NCI-H510A (cell line): ENCODE measurements around the gene SSUH2.

Experiments used
- DNase-seq: peaks from one replicate; lab custom pipeline; 2025; lab: John Stamatoyannopoulos, UW

Gene SSUH2

DNA sequence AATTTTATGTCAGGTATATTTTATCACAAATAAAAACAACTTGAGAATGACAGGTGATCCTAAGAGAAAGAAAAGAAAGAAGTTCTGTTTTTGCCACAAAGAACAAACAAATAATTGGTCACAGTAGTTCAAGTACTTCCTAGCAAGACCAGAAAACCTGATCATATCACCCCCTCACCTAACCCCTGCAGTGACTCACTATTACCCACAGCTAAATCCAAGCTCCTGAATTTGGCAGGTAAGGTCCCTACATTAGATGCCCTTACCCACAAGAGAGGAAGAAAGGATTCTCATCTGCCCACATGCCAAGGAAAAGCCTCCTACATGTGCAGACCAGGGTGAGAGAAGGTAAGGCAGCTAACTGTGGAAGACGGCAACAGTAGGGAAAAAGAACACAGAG lies 4.4 kb downstream of the SSUH2 start:
- DNase-seq = no peak

DNA sequence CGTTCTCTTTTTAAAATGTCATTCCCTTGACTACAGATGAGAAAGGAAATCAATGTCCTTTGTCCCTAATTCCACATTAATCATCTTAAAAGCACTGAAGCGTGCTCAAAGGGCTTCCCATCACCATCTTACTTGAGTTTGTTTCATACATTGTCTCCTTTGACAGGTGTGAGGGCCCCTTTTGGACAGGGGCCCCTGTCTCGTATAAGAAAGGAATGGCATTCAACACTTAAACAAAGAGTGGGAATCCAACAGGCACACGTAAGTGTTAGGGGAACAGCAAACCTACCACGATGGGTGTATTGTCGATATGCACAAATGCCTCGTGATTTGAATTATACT lies 5.0 kb downstream of the SSUH2 start:
- no peak for DNase-seq

DNA sequence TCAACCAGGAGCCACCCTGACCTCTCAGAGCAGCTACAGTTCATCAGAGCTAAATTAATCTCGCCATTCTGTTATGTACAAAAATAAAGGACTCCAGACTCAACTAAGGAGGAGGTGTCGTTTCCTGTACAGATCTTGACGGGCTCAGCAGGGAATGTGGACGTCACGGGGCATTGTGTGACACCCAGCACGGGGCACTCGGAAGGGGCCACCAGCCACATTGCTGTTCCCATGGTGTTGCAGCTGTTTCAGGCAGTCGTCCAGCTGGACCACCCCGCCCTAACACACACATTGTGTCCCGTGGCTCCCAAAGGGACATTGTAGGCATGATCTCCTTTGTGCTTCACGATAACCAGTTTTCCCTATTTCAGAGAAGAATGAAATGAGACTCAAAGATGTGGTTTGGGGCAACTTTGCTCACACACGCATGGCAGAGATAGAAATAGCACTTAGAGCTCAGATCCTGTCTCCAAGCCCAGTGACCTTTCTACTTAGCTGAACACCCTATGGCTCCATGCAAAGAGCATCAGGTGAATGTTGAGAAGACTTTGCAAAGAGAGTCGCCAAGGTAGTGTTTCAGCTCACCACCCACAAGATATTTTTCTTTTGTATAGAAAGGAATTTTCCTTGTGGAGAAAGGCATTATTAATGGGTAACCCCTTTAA lies 5.5 kb downstream of the SSUH2 start:
- DNase-seq = no peak

GRCh38 chr3:8637348-8637747 lies 7.2 kb downstream of the SSUH2 start:
- DNase-seq = no peak

DNA sequence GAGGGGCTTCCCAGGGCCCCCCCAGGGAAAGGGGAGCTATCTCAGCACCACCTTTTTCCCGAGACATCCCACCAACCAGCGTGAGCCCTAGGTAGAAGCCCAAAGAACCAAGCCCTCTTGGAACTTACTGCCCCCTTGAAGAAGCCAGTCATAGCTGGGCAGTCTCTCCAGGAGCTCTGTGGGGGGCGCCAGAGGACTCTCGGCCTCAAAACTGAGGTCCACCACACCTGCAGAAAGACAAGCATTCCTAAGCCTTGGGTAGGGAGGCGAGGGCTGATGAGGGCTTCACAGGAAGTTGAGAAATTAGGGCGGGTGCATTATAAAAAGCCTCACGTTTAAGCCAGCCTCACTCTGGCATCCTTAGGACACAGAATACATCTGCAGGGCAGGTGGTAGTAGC lies 9.0 kb downstream of the SSUH2 start:
- no peak for DNase-seq

DNA sequence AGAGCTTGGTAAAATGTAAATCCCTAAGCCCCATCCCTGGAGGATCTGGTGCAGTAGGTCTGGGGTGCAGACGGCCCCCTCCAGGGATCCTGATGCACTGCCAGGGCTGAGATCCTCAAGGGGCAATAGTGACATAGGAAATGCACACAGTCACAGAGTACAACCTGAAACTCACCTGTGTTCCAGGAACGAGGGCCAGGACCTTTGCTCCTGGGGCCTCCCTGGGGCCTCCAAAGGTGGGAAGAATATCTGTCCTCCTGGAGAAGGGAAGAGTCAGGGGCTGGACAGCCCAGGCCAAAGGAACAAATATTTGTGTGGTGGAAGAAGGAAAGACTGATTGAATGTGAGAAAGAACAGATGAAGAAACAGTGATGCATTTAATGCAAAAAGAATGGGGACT lies 9.5 kb downstream of the SSUH2 start:
- DNase-seq = no peak

- DNase-seq = no peak
These were observed 12.0 kb downstream of the SSUH2 start for GRCh38 chr3:8632402-8633237.

DNA sequence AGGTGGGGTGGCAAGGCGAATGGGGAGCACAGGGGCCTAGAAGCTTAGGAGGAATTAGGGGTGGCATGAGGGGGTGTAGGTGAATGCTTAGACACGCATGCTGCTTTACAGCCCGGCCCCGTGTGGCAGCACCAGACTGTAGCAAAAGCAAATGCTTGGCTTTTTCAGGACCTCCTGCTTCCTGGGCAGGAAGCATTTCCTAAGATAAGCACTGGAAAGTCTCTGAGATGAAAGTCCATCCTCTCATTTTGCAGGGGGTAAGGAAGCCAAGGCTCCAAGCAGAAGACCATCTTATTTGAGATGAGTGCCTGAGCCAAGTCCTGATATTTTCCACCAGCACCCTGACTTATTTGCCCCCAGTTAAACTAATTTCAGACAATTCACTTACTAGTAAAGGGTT lies 12.9 kb downstream of the SSUH2 start:
- no peak for DNase-seq

DNA sequence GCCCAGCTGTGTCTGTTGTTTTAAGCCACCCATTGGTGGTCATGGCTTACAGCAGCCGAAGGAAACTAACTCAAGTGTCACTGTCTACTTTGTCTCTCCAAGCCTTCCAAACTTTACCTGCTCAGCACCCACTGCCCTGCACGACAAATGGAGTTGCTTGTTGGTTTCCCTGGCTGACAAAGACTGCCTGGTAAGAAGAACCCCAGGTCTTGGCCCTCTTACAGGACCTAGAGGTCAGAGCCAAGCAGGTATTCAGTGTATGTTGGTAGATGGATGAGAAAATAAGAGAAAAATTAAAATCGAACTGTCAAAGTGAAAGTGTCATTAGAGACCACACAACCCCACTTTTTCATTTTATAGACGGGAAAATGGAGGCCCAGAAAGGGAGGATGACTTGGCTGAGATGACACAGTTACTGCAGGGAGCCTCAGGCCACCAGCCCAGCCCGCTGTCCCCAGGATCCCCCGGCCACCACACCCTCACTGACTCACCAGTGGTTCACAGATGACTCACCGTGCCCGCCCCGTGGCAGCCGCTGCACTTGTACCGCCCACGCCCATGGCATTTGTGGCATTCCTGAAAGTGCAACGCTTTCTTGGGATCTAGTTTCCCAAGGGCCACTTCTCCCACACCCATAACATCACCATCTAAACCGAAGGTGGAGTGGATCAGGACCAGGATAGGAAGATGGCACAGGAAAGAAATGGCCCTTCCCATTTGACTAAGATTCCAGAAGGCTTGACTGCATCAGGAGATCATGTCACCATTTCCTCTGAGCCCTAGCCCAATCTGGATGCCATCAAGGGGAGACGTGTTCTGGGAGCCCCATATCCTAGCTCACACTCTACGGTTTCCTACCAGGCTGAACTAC lies 15.2 kb downstream of the SSUH2 start:
- DNase-seq = no peak

DNA sequence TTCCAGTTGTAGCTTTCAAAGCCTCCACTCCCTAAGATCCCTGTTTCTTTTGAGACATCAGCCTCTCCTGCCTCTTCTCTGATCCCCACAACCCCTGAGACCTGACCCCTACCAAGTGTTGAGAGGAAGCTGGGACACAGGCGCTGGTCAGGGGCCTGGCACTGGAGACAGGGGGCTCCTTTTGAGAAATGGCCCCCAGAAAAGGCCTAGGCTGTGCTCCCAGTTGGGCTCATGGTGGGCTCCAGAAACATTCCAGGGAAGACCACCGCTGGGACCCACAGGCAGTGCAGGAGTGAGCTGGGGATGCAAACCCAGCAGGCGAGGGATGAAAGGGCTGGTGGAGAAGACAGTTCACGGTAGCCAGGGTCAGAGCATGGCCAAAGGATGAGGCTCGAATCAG lies 16.6 kb downstream of the SSUH2 start:
- no peak for DNase-seq

DNA sequence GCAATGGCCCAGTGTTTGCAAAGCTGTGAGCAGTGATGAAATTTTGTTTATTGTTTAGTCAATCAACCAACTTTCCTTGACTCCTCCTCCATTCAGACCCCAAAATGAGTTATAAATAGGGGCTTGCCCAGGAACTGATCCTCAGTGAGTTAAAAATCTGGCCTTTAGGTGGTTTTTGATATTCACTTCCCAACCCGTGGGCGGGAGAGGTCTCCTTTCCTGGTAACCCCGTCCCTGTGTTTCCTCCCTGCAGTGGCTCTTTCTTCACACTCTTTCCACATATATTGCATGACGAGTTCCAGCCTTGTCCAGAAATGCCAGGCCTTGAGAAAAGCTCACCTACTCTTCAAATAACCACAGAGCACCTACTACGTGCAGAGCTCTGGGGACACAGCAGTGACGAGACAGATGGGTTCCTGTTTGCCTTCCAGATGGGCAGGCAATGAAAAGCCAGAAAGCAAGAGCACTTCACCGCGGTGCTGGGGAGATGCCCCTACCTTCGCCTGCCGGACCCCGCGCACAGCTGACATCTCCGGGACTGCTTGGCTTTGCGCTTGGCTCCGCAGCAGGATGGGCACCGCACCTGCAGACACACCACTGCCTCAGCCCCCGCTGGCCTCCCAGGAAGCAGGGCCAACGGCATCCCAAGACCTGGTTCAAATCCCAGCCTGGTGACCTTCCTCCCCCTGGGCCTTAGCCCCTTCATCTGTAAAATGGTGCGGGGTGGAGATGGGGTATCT lies 17.2 kb downstream of the SSUH2 start:
- no peak for DNase-seq

DNA sequence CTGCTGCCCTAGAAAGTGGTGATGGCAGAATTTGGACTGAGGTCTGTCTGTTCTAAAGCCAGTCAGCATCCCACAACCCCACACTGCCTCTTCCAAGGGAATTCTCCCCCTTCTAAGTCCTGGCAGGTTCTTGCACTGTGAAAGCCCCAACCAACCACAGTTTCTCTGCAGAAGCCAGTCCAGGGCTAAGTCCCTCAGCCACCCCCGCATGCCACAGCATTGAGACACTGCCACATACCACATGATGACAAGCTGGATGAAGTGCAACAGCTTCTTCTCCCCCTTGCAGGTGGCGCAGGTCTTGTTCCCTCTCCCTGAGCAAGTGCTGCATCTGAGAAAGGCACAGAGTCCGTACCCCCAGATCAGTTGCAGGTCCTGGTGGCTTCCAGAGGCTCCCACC lies 18.6 kb downstream of the SSUH2 start:
- DNase-seq = no peak

GRCh38 chr3:8624612-8625011 lies 20.0 kb downstream of the SSUH2 start:
- DNase-seq = no peak

GRCh38 chr3:8623741-8624140 lies 20.9 kb downstream of the SSUH2 start:
- no peak for DNase-seq

DNA sequence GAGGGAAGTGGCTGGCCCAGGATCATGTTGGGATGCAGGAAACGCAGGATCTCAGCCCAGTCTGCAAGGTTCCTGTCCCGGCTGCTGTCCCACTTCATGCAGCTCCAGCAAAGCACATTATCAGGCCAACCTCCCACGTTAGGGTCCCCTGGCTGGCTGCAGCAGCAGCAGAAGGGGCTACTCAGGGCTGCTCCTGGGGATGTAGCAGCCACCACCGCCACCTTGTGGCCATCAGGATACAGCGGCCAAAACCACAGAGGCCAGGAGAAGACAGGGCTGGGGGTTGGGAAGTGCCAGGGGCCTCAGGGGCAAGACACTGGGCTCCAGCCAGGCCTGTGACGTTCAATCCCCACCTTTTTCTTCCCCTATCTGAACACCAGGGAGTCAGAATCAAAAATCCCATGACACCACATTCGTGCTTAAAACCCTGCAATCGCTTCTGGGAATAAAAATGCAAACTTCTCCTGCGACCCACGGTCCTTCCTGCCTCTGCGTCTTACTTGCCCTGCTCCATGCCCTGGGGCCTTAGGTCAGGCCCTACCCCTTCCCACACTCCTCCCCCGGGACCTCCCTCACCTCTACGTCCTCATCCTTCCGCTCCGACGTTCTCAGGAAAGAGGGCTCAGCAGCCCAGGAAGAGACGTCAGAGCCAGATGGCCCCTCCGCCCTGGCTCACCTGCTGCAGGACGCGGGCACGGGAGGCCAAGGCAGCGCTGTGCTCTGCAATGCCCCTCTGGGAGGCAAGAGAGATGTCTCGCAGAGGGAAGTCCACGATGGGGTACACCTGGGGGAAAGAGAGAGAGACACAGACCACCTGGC lies 21.5 kb downstream of the SSUH2 start:
- DNase-seq = peak; percentile 32

- DNase-seq = no peak
These were observed 22.7 kb downstream of the SSUH2 start for GRCh38 chr3:8621872-8622271.

DNA sequence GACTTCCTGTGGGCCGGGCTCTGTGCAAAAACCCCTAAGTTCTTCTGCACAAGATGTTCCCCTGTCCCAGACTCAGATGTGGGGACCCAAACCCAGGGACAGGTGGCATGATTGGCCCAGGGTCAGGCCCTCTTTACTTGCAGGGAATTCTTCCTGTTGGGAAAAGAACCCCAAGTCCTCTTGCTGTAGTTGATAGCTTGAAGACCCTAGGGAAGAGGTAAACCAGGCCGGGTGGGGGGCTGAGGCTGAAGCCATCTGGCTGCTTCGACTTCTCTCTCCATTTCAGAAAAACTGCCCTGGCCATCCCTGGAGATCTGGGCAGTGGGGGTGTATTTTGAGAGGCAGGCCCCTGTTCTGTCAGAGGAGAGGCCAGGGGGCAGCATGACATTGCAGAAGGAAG lies 23.5 kb downstream of the SSUH2 start:
- DNase-seq = no peak

GRCh38 chr3:8619548-8619947 lies 25.1 kb downstream of the SSUH2 start:
- no peak for DNase-seq

GRCh38 chr3:8618950-8619349 lies 25.6 kb downstream of the SSUH2 start:
- no peak for DNase-seq

DNA sequence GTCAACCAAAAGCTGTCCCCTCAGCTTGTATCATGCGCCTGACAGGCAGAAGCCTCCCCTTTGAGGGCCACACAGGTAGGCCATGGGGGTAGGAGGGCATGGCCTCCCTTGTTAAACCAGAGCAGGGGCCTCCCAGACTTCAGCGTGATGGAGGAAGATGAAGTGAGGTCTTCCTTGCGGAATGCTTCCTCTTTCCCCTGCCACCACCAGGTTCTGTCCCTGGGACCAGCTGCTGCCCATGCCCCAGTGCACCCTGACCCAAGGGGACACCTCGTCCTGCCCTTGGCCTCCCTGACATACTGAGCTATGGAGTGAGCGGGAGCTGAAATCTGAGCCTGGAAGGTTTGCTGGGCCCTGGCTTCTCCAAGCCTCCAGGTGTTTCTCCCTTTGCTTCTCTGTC lies 26.7 kb downstream of the SSUH2 start:
- DNase-seq = no peak

DNA sequence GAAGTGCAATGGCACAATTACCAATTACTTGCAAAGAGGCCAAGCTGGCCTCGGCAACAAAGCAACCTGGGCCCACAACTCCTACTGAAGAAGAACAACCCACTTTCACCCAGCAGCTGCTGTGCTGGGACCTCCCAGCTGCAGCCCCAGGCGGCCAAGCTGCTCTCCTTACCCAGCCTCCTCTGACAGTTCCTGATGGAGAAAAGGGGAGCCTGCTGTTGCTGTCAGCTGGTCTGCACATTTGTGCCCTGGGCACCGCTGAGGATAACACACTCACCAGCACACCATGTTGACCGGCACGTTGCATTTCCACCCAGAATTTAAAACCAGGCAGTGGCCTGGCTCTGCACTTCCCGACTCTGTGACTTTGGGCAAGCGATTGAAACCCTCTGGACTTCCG lies 33.6 kb downstream of the SSUH2 start:
- DNase-seq = no peak
